ENCODE data around the gene AIRE. TPM values are rescaled to one million over a fixed set of nuclear protein-coding genes. Genes with fewer than 3 reads are reported as not detected.
"Not testable (repeated sequence)": the region's sequence is repeated elsewhere in the genome, so short reads cannot be mapped to it uniquely, and the experiment has no call there.

Gene AIRE
- polyA plus RNA-seq, 1 experiment = not detected

DNA sequence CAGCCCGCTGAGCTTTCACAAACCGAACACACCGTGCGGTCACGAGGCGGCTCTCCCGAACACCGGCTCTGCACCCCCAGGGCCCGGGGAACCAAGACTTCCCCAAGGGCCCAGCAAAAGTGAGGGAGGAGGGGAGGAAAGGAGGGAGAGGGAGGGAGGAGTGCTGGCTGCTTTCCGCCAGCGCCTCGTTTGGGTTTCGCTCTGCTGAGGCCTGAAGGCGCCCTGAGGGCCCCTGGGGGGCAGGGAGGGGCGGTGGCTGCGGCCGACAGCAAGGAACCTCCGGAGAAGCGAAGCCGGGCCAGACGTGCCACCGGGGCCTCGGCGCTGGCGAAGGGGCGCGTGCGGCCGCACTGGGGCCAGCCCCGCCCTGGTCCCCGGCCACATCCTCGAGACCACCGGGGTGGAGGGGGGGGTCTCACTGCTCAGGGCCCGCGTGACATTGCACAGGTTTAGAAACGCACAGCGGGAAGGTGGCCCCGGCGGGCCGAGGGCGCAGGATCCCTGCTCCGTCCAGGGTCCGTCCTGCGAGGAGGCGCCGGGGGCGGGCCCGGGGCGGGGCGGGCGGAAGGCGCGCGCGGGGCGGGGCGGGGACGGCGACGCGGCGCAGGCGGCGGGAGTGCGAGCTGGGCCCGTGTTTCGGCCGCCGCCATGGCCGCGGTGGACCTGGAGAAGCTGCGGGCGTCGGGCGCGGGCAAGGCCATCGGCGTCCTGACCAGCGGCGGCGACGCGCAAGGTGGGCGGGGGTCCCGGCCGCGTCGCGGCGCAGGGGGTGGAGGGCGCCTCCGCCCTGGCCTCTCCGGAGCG is 14.0 kb downstream of the AIRE start, which contains the start of gene PFKL:
Gene PFKL, plus strand, starts transcription at position 596 of the 804 bp plus-strand sequence. Its CDS starts 53 bp downstream, at position 649.
- POLR2A ChIA-PET = no interaction called here
- peak within 1 kb of the TSS; percentile 71 for H3K4me3 ChIP-seq (ENCODE audit: low read depth, low read length)
- H3K27ac ChIP-seq (ENCODE audit: low read depth, low read length) = peak within 1 kb of the TSS; percentile 39
- no peaks in the 10 kb centered on the region for H3K9me3 ChIP-seq (ENCODE audit: control insufficient read depth, insufficient read depth, low read length)
- peaks cover 3% of the 10 kb centered on the region for H3K27me3 ChIP-seq (ENCODE audit: control insufficient read depth, insufficient read depth, low read length)
- no peak for TF ChIP-seq CTCF (IDR thresholded peaks at IDR 0.05; ENCODE audit: low read depth, low read length)
- no peak for DNase-seq (ENCODE audit: low read depth, low spot score)
- CTCF ChIA-PET = interaction anchor here (0.6 kb wide), 1 partner anchor 460 kb away, joined by 3 read pairs; no protein-coding TSS in a partner anchor

- CTCF ChIA-PET = no interaction called here
Observed at GRCh38 chr21:44300262-44300959, 14.7 kb downstream of the AIRE start.

GRCh38 chr21:44301141-44301540 is 15.5 kb downstream of the AIRE start:
- CTCF ChIA-PET = no interaction called here
- DNase-seq (ENCODE audit: low read depth, low spot score) = no peak
- Histone ChIP-seq H3K27ac (ENCODE audit: low read depth, low read length) (no peak overlapping the region), H3K27me3 (ENCODE audit: control insufficient read depth, insufficient read depth, low read length) (no peaks in the 10 kb centered on the region), H3K9me3 (ENCODE audit: control insufficient read depth, insufficient read depth, low read length) (no peaks in the 10 kb centered on the region), H3K4me3 (ENCODE audit: low read depth, low read length) (peak overlapping the region; percentile 71)
- POLR2A ChIA-PET = no interaction called here
- TF ChIP-seq CTCF (IDR thresholded peaks at IDR 0.05; ENCODE audit: low read depth, low read length) = no peak

More at GRCh38 chr21:44300262-44300959, 14.7 kb downstream of the AIRE start:
- DNase-seq (ENCODE audit: low read depth, low spot score) = no peak
- no peak overlapping the region for H3K27ac ChIP-seq (ENCODE audit: low read depth, low read length)
- POLR2A ChIA-PET = no interaction called here
- H3K9me3 ChIP-seq (ENCODE audit: control insufficient read depth, insufficient read depth, low read length) = no peaks in the 10 kb centered on the region
- peaks cover 3% of the 10 kb centered on the region for H3K27me3 ChIP-seq (ENCODE audit: control insufficient read depth, insufficient read depth, low read length)
- peak overlapping the region; percentile 71 for H3K4me3 ChIP-seq (ENCODE audit: low read depth, low read length)
- no peak for TF ChIP-seq CTCF (IDR thresholded peaks at IDR 0.05; ENCODE audit: low read depth, low read length)

- CTCF ChIA-PET = no interaction called here
Observed at GRCh38 chr21:44301961-44302406, 16.3 kb downstream of the AIRE start.

GRCh38 chr21:44302573-44303401 is 17.1 kb downstream of the AIRE start:
- DNase-seq (ENCODE audit: low read depth, low spot score); H3K9me3 ChIP-seq (ENCODE audit: control insufficient read depth, insufficient read depth, low read length); H3K4me3 ChIP-seq (ENCODE audit: low read depth, low read length); H3K27me3 ChIP-seq (ENCODE audit: control insufficient read depth, insufficient read depth, low read length); H3K27ac ChIP-seq (ENCODE audit: low read depth, low read length): not testable (repeated sequence)
- CTCF ChIA-PET = interaction anchor here (0.7 to 1.6 kb wide), 2 partner anchors 491 to 991 kb away, joined by 3 to 5 read pairs; no protein-coding TSS in a partner anchor
- POLR2A ChIA-PET = interaction anchor here (1.4 kb wide), 1 partner anchor 36 kb away, joined by 3 read pairs; no protein-coding TSS in a partner anchor

More at GRCh38 chr21:44301961-44302406, 16.3 kb downstream of the AIRE start:
- Histone ChIP-seq H3K27me3 (ENCODE audit: control insufficient read depth, insufficient read depth, low read length) (no peaks in the 10 kb centered on the region), H3K9me3 (ENCODE audit: control insufficient read depth, insufficient read depth, low read length) (no peaks in the 10 kb centered on the region), H3K4me3 (ENCODE audit: low read depth, low read length) (no peak overlapping the region), H3K27ac (ENCODE audit: low read depth, low read length) (no peak overlapping the region)
- no peak for DNase-seq (ENCODE audit: low read depth, low spot score)
- TF ChIP-seq CTCF (IDR thresholded peaks at IDR 0.05; ENCODE audit: low read depth, low read length) = no peak
- POLR2A ChIA-PET = no interaction called here
